ENCODE results near the gene TADA2A. TPM values are rescaled to one million over a fixed set of nuclear protein-coding genes. Genes with fewer than 3 reads are reported as not detected.

The TADA2A gene
- total RNA-seq, 1 experiment from 2014 or later = 24.6 TPM

- Histone ChIP-seq H3K4me2 (ENCODE audit: low read length) (peak overlapping the region; percentile 20), H3K27ac (ENCODE audit: low read depth, low read length) (no peak overlapping the region), H3K9me2 (ENCODE audit: insufficient read depth) (no peaks in the 10 kb centered on the region), H4K20me1 (ENCODE audit: insufficient read depth) (no peaks in the 10 kb centered on the region), H3K36me3 (ENCODE audit: control insufficient read depth in 1 of 2, insufficient read depth in 2 of 2, low read length in 2 of 2) (no peaks in the 10 kb centered on the region), H2AFZ (ENCODE audit: low read depth, low read length, poor library complexity, severe bottlenecking) (no peak overlapping the region), H3K79me2 (ENCODE audit: insufficient read depth, low read length) (no peaks in the 10 kb centered on the region), H3K9me3 (ENCODE audit: control insufficient read depth in 1 of 2, insufficient read depth in 1 of 2, low read depth in 1 of 2, low read length in 2 of 2) (no peaks in the 10 kb centered on the region), H3K4me1 (ENCODE audit: control insufficient read depth in 1 of 2, insufficient read depth in 2 of 2, low read length in 2 of 2) (peaks cover 0 to 5% of the 10 kb centered on the region in 2 experiments; a peak in 2 of 4 replicates), H3K4me3 (replicated peaks in 1 of 2; ENCODE audit: low read depth in 1 of 2, low read length in 2 of 2) (no peak overlapping the region), H3K27me3 (ENCODE audit: insufficient read depth, low read length) (no peaks in the 10 kb centered on the region), H3K9ac (ENCODE audit: low read length) (no peak overlapping the region)
- ChIA-PET CTCF (interaction anchor here (0.6 to 2.0 kb wide), 34 partner anchors 9 to 772 kb away, joined by 3 to 32 read pairs (median 4); partner anchors contain the start of genes MRM1 and SYNRG), RAD21 (ENCODE audit: low non-redundant PET in 1 of 2, low total read pairs in 2 of 2, uncharacterized antibody in 2 of 2, unreplicated experiment in 2 of 2) (interaction anchor here (0.6 to 1.0 kb wide), 6 partner anchors 24 to 442 kb away, joined by 3 to 5 read pairs (median 3); partner anchors contain the start of gene SYNRG (in 1 of the 2)), POLR2A (interaction anchor here (1.0 kb wide), 3 partner anchors 15 to 27 kb away, joined by 3 to 11 read pairs (median 3); no protein-coding TSS in a partner anchor)
- peak; percentile 76 for DNase-seq (ENCODE audit: low read depth, low spot score)
- peak; percentile 58 for TF ChIP-seq YY1 (IDR thresholded peaks at IDR 0.05; ENCODE audit: extremely low read depth, insufficient replicate concordance, low read depth, low read length)
- no peak for TF ChIP-seq ZNF274 (IDR thresholded peaks at IDR 0.05; ENCODE audit: low read depth, low read length)
- no peak for TF ChIP-seq EZH2 (IDR thresholded peaks at IDR 0.05)
- TF ChIP-seq, protein P1, sequence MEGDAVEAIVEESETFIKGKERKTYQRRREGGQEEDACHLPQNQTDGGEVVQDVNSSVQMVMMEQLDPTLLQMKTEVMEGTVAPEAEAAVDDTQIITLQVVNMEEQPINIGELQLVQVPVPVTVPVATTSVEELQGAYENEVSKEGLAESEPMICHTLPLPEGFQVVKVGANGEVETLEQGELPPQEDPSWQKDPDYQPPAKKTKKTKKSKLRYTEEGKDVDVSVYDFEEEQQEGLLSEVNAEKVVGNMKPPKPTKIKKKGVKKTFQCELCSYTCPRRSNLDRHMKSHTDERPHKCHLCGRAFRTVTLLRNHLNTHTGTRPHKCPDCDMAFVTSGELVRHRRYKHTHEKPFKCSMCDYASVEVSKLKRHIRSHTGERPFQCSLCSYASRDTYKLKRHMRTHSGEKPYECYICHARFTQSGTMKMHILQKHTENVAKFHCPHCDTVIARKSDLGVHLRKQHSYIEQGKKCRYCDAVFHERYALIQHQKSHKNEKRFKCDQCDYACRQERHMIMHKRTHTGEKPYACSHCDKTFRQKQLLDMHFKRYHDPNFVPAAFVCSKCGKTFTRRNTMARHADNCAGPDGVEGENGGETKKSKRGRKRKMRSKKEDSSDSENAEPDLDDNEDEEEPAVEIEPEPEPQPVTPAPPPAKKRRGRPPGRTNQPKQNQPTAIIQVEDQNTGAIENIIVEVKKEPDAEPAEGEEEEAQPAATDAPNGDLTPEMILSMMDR (IDR thresholded peaks at IDR 0.05 in 2 of 3, conservative IDR thresholded peaks at IDR 0.05 in 1 of 3; ENCODE audit: borderline replicate concordance in 1 of 3, insufficient read depth in 1 of 3, low read depth in 2 of 3, low read length in 2 of 3) = peak; percentile 99 to 100 (median 100)
- TF ChIP-seq SIN3A (IDR thresholded peaks at IDR 0.05; ENCODE audit: low read depth) = no peak
- no peak for TF ChIP-seq ATF3 (IDR thresholded peaks at IDR 0.05)
- TF ChIP-seq, protein P2, sequence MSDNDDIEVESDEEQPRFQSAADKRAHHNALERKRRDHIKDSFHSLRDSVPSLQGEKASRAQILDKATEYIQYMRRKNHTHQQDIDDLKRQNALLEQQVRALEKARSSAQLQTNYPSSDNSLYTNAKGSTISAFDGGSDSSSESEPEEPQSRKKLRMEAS (IDR thresholded peaks at IDR 0.05) = peak; percentile 43; the same call in 1 of the 2 replicates
- peak; percentile 99 for TF ChIP-seq RAD21 (IDR thresholded peaks at IDR 0.05; ENCODE audit: low read depth)
- intact Hi-C loops (cut with micrococcal nuclease) = loop anchor here (1.0 kb wide), 3 partner anchors 24 to 744 kb away; no protein-coding TSS in a partner anchor
- peak; percentile 98 for ATAC-seq
- BruUV-seq (replicated peaks) = no TSS peak
Observed at GRCh38 chr17:37373530-37374159, 33.0 kb upstream of the TADA2A start.
